GM21381 (cell line): ENCODE data around the gene TIGAR.

ENCODE experiments used
- ATAC-seq: cut with Tn5 transposase; IDR thresholded peaks from one replicate; pipeline ENCODE4 v1.9.1; 2021; ENCODE audit warnings: mild to moderate bottlenecking, moderate library complexity; ENCODE audit not compliant: unreplicated experiment

The TIGAR gene

DNA sequence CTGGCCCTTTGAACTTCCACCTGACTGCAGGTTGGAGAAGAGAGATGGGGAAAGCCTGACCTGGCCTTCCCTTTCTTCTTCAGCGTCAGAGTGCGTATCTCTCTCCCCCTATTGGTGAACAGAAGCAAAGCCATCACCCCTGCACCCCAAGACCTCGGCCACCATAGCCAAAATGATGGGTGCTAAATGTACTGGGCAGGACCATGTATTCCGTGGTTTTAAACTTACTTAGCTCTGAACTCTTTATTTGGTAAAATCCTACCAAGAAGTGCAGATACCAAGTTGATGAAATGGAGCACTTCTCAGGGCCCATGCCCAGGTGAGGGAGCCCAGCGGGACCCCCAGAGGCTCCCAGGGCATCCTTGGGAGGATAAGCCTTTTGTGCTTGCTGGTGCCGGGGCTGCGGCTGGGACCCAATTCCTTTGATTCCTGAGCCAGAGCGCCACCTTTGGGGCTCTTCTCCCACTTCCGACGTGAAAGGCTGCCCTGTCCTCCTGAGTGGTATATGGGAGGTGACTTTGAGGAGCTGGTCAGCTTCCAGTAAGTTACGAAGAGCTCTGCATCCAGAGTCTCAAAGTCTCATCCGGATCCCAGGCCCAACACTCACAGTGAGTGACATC lies 38.0 kb upstream of the TIGAR start:
- no peak for ATAC-seq

- no peak for ATAC-seq
These were observed 37.3 kb upstream of the TIGAR start for GRCh38 chr12:4283512-4284255.

- ATAC-seq = no peak
These were observed 36.7 kb upstream of the TIGAR start for GRCh38 chr12:4284306-4284705.

- ATAC-seq = no peak
These were observed 35.9 kb upstream of the TIGAR start for GRCh38 chr12:4285070-4285469.

- no peak for ATAC-seq
These were observed 34.8 kb upstream of the TIGAR start for GRCh38 chr12:4286228-4286627.

DNA sequence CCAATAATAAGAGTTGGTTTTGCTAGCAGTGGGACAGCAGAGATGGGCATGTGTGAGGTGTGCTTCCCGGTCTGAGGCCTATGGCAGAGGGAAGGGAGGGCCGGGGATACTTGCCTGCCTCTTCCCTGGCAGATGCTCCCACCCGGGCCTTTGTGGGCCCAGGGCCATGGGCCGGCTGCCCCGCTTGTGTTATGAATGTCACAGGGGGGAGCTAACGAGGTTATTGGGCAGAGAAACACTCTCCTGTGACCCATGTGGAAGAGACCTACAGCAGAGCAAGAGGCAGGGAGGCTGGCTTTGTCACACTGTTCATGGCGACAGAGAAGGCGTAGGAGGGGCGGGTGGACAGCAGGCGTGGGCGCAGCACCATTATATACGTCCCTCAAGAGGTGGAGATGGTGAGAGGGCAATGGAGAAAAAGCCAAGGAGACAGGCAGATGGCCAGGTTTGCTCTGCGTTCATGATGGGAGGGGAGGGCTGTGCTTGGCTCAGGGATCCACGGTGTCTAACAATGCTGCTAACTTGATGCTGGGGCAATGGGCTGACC lies 34.2 kb upstream of the TIGAR start:
- no peak for ATAC-seq

GRCh38 chr12:4287325-4288211 lies 33.4 kb upstream of the TIGAR start:
- no peak for ATAC-seq

- ATAC-seq = no peak
These were observed 32.5 kb upstream of the TIGAR start for GRCh38 chr12:4288296-4289131.

DNA sequence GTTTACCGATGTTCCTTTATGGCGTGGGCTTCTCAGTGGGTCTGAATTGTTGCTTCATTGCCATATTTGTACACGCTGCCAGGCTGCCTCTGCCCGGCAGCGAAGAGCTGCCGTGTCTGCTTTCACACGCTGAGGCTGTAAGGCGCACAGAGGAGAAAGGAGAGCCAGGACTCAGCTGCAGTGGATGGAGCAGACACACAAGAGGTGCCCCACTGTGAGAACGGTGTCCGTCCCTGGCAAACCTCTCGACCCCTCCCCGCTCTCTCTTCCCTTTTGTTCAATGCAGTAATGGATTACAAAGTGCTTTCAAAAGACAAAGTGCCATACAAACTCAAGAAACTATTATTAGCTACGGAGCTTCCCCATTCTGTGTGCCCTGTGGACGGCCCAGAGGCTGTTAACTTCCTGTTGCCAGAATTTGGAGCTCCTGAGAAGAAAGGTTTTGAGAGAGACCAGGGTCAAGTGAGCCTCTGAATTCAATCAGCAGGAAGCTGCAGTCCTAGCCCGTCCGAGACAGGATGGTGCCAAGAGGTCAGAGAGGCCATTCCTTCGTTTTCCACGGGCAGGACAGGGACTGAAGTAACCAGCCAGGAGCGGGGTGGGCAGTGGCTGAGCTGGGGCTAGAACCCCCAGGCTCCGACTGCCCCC lies 31.7 kb upstream of the TIGAR start:
- ATAC-seq = no peak

- ATAC-seq = no peak
These were observed 30.8 kb upstream of the TIGAR start for GRCh38 chr12:4289998-4290790.

DNA sequence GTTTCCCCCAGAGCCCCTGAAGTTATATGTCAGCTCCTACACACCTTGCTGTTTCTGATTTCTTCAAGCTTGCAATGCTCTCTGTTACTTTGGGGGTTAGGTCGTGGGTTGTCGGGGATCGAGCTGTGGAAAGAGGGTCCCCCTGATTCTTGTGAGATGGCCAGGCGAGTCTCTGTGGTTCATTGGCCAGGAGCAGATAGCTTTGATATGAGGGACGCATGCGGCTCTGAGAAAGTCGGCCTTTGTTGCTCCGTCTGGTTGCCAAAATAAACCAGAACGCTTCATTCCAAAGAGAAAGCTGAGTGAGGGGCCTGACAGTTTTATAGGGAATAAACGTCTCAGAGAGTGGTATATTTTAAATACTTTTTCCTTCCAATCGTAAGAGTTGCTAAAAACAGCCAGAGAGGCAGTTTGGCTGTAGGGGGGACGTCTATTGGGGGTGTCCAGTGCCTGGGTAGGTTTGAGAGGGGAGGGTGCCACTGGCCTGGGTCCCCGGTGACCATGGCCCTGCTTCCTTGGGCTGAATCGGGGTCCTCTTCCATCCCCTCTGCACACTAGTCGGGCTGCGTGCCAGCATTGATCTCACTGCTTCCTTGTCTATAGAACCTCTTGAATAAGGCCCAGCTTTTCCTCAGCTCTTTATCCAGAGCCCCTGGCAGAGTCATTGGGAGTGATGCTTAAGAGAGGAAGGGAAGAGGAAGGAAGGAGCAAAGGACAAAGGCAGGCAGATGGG lies 28.5 kb upstream of the TIGAR start:
- ATAC-seq = no peak

DNA sequence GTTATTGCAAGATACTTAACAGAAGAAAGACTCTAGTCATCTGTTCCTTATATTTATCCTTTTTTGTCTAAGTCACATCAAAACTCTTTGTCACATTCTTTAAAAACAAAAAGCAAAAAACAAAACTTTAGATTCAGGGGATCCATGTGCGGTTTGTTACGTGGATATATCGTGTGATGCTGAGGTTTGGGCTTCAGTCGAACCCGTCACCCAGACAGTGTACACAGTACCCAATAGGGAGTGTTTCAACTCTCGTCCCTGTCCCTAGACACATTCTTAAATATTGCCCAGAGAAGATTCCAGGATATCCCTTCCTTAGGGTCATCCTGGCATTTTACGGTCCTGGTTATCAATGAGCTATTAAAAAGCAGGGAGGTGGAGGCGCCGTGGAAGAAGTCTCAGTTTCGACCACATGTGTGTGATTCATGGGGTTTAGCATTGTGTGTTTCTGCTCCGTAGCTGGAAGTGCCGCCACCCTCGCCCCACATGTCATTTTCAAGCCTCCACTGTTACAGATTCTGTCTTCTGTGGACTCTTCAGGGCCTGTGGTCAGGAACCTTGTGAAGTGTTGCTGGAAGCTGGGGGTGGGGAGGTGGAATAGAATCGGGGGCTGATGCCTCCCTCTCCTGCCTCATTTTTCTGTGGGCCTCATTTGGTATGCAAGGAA lies 27.6 kb upstream of the TIGAR start:
- ATAC-seq = no peak

- ATAC-seq = no peak
These were observed 27.0 kb upstream of the TIGAR start for GRCh38 chr12:4293966-4294505.

DNA sequence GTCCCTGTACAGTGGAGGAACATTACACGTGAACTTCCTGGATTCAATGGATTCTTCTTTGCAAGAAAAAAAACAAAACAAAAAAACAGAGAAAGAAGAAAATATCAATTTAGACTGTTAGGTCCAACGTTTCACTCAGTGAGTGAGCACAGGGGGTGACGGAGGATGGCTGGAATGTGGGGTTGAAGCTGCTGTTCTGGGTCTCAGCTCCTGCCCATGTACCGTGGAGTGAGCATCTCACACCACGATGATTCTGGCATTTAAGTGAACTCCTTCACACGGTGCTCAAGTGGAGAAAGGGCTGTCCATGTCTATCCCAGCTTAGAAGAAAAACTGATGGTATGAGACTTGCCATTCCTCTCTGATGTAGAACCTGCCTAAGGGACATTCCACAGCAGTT lies 24.3 kb upstream of the TIGAR start:
- no peak for ATAC-seq

GRCh38 chr12:4297617-4298016 lies 23.4 kb upstream of the TIGAR start:
- no peak for ATAC-seq

GRCh38 chr12:4300883-4301282 lies 20.1 kb upstream of the TIGAR start:
- ATAC-seq = no peak

DNA sequence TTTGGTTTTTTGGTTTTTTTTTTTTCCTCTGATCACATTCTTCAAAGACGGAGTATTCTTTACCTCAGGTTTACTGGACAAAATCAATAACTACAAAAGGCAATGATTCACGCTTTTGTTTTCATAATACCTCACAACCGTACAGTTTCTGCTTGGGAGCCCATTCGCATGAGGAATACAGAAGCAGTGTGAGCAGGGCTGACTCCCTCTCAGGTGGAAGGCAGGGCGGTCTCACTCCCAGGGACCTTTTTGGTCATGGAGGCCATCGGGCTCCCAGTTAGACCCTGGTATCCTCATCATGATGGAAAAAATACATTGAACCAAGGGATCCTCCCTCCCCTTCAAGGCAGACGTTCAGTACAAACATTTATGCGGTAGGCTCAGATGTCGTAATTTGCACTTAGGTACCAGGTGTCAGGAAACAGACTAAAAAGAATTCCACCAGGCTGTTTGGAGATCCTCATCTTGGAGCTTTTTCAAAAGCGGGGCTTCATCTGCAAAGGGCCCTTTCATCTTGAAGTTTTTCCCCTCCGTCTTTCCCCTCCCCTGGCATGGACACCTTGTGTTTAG lies 19.0 kb upstream of the TIGAR start:
- ATAC-seq = no peak
